GM12874 (cell line): ENCODE measurements around the gene NSUN5.

Source experiments
- TF ChIP-seq, protein P1 (sequence below): IDR thresholded peaks from 2 replicates; pipeline ENCODE4 v1.5.1; 2011; ENCODE audit warnings: low read depth, mild to moderate bottlenecking, control low read depth, low read length, moderate library complexity; ENCODE audit not compliant: insufficient read depth

NSUN5 gene

GRCh38 chr7:73308665-73309214 is at the start of gene NSUN5:
NSUN5 (minus strand) TSS chr7:73308826; CDS start chr7:73308790, 36 bp downstream.
- TF ChIP-seq, protein P1, sequence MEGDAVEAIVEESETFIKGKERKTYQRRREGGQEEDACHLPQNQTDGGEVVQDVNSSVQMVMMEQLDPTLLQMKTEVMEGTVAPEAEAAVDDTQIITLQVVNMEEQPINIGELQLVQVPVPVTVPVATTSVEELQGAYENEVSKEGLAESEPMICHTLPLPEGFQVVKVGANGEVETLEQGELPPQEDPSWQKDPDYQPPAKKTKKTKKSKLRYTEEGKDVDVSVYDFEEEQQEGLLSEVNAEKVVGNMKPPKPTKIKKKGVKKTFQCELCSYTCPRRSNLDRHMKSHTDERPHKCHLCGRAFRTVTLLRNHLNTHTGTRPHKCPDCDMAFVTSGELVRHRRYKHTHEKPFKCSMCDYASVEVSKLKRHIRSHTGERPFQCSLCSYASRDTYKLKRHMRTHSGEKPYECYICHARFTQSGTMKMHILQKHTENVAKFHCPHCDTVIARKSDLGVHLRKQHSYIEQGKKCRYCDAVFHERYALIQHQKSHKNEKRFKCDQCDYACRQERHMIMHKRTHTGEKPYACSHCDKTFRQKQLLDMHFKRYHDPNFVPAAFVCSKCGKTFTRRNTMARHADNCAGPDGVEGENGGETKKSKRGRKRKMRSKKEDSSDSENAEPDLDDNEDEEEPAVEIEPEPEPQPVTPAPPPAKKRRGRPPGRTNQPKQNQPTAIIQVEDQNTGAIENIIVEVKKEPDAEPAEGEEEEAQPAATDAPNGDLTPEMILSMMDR: no peak

DNA sequence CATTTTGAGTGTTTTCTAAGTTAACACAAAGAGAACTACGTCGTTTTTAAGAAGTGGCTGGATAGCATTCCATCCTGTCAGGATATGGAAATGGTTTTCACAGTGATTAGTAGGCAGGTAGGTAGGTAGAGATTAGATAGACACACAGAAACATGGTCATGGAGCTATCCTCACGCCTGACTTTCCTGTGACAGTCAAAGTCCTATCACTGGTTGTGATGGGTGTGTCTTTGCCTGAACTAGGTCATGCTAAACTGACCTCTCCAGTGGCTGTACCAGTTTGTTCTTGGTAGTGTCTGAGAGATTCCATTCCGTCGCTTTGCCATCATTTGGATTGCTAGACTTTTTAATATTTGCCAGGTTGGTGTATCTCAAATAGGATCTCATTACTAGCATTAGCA is 47.5 kb upstream of the NSUN5 start:
- TF ChIP-seq, protein P1: no peak

DNA sequence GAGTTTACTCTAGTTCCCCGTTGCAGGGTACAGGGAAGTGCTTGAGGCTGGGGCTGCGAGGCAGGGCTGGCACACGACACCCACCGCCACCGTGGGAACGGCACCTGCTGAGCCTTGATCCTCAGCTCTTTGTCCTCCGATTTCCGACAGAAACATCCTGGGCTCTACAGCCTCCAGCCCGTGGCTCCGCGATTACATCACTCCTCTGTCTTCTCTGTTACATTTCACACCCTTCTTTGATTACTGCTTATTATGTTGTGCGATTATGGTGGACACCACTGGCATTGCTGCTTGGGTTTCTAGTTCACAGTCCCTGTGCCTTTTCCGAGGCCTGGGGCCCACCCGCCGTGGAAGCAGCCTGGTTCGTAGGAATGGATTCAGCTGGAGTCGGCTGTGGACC is 46.2 kb upstream of the NSUN5 start:
- TF ChIP-seq, protein P1: no peak

GRCh38 chr7:73354196-73354595 is 45.6 kb upstream of the NSUN5 start:
- TF ChIP-seq, protein P1: no peak

- TF ChIP-seq, protein P1: no peak
These were observed 44.6 kb upstream of the NSUN5 start for GRCh38 chr7:73353243-73353642.

DNA sequence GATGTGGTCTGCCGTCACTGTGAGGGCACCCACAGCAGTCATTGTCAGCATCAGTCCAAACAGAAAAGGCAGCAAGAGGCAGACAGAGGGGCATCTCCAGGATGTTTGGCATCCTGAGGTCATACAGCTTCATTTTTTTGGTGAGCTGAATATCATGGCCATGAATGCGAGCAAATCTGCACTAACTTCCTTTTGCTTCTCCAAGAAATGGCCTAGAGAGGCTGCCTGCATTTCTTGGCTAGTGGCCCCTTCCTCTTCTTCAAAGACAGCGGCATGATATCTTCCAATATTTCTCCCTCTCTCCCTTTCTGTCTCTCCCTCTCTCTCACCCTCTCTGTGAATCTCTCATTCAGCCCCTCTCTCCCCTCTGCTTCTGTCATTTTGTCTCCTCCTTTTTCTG is 44.2 kb upstream of the NSUN5 start:
- TF ChIP-seq, protein P1: no peak

DNA sequence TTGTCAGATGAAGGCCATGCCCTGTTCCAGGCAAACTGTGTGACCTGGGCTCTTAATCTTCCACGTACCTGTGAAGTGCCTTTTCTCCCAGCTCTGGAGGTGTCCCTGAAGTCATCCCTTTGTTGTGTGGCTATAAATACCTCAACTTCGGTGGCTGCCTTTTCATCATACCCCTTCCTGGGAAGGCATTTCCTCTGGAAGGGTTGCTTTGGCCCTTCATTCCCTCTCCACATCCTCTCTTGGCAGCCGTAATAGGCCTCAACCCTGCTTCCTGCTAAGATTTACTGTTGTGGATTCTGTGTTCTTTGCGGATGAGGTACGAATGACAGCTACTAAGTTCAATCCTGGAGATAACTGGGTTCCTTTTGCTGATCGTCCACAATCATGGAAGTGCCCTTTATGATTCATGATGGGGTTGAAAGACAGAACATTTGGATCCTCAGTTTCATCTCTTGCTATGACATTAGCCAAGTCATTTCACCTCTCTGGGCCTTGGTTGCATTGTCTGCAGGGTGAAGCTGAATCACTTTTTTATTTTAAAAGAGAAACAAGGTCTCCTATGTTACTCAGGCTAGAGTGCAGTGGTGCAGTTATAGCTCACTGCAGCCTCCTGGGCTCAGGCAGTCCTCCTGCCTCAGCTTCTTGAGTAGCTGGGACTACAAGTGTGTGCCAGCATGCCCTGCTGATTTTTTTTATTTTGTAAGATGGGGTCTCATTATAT is 43.0 kb upstream of the NSUN5 start:
- TF ChIP-seq, protein P1: no peak
